ENCODE data around the gene CD200. TPM values are rescaled to one million over a fixed set of nuclear protein-coding genes. Genes with fewer than 3 reads are reported as not detected.

CD200 gene
- total and polyA plus RNA-seq, 2 of the 4 experiments (the other 2 are of a cell fraction), result 1.1 to 1.7 TPM

DNA sequence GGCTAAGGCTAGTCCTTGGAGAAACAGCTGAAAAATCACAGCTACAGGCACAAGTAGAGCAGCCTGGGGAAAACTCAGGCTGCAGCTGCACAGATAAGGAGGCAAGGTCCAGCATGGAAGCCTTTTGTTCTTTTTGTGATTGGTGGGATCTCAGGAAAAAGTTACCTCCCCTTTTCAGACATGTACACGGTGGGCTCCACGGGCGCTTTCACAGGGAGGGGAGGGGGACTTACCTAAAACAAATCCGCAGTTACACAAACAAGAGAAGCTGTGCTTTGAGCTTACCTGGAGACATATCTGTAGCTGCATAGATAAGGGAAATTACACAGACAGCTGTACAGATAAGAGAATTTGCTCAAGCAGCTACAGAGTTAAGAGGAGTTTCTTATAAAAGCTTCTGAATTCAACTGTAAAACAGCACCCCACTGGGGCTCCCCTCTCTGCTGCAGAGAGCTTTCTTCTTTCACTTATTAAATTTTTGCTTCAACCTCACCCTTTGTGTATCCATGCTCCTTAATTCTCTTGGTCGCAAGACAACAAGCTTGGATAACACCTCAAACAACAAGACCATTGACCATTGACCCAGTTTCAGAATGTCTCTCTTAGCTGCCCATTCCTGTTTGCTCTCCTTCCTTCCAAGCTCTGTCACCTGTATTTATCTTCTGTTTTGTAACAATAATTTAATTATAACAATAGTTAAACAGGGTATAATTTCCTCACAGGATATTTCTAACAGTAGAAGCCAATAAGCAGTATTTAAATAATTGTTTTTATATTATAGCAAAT lies 10.9 kb upstream of the CD200 start (continued):
- TF ChIP-seq RFX5 (IDR thresholded peaks at IDR 0.05; ENCODE audit: low read depth, low read length), result no peak

DNA sequence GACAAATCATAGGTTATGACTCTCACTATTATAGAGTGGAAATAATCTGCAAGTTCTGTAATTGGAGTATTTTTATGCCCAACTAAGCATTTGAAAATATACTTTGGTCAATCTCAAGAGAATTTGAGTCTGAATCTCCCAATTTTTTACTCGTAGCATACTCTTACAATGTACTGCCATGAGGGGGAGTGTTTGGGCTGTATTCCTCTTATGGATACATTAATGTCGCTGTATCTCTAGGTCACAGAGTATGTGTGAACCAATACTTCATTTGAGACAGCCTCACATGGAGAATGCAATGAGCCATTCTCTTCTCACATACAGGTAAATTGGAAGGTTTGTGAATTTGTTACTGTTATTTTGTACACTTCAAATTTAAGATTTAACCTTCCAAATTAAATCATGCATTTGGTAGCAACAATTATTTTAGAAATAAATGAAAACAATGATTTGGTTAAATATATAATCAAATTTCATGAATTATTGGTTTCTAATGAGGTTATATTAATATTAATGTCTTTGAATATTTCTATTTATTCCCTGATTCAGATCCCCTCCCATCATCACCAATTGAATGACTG lies 5.5 kb upstream of the CD200 start:
- Histone ChIP-seq H2BK20ac (ENCODE audit: low read depth, low read length) (no peak overlapping the region), H2BK120ac (ENCODE audit: low read depth, low read length) (no peak overlapping the region), H3K36me3 (ENCODE audit: control insufficient read depth, insufficient read depth, low read length) (no peaks in the 10 kb centered on the region), H4K5ac (ENCODE audit: low read depth, low read length) (no peak overlapping the region), H4K20me1 (ENCODE audit: insufficient read depth, low read length) (no peaks in the 10 kb centered on the region), H2AK9ac (replicated peaks; ENCODE audit: low read depth, low read length, poor library complexity) (no peak overlapping the region), H3K23ac (ENCODE audit: low read depth, low read length) (no peak overlapping the region), H4K8ac (ENCODE audit: low read depth in 2 of 2, low read length in 2 of 2) (no peak overlapping the region), H3K4me1 (ENCODE audit: control insufficient read depth, insufficient read depth, low read length) (no peaks in the 10 kb centered on the region), H3K9me3 (ENCODE audit: control insufficient read depth, insufficient read depth, low read length) (no peaks in the 10 kb centered on the region), H3K9me1 (ENCODE audit: insufficient read depth, low read length) (no peaks in the 10 kb centered on the region), H3K14ac (replicated peaks; ENCODE audit: low read depth, low read length) (no peak overlapping the region), H2AK5ac (ENCODE audit: low read depth, low read length) (no peak overlapping the region), H3K9ac (ENCODE audit: low read depth, low read length) (no peak overlapping the region), H3K56ac (ENCODE audit: extremely low read depth, insufficient read depth, low read length) (no peak overlapping the region), H3K4me2 (ENCODE audit: low read depth, low read length) (no peak overlapping the region), H3K27ac (ENCODE audit: insufficient read depth, low read length) (no peak overlapping the region), H3K27me3 (ENCODE audit: control insufficient read depth, insufficient read depth, low read length) (peaks cover 5% of the 10 kb centered on the region; the same call in 1 of the 2 replicates), H3K4ac (ENCODE audit: low read depth, low read length) (no peak overlapping the region), H2AFZ (replicated peaks; ENCODE audit: low read length, poor library complexity) (no peak overlapping the region), H3K4me3 (ENCODE audit: insufficient read depth, low read depth, low read length) (no peak overlapping the region), H3K79me1 (ENCODE audit: low read depth in 1 of 2, low read length in 2 of 2) (no peaks in the 10 kb centered on the region), H2BK5ac (ENCODE audit: low read depth, low read length, poor library complexity, severe bottlenecking) (no peak overlapping the region), H4K91ac (ENCODE audit: insufficient read depth, low read depth, low read length) (no peak overlapping the region), H3K18ac (ENCODE audit: low read depth, low read length) (no peak overlapping the region), H2BK15ac (ENCODE audit: low read depth, low read length) (no peak overlapping the region)
- WGBS, 2 experiments (ENCODE audit: extremely low coverage in 2 of 2, insufficient read length in 1 of 2), result no CpG with 5 or more reads among the region's 2 CpGs
- ChIA-PET CTCF (interaction anchor here (1.0 to 1.2 kb wide), 4 partner anchors 34 to 193 kb away, joined by 3 read pairs; partner anchors contain the start of gene SLC9C1), POLR2A (ENCODE audit: unreplicated experiment) (no interaction called here)
- peak; percentile 91 for ATAC-seq (ENCODE audit: low read depth)
- TF ChIP-seq CHD1 (IDR thresholded peaks at IDR 0.05; ENCODE audit: low read depth, low read length) (no peak), BHLHE40 (IDR thresholded peaks at IDR 0.05; ENCODE audit: low read depth, low read length) (no peak), SMC3 (IDR thresholded peaks at IDR 0.05; ENCODE audit: low read depth, low read length) (peak; percentile 96), RFX5 (IDR thresholded peaks at IDR 0.05; ENCODE audit: low read depth, low read length) (no peak), RAD21 (IDR thresholded peaks at IDR 0.05; ENCODE audit: low read length) (peak; percentile 91)
- TF ChIP-seq, protein P1, sequence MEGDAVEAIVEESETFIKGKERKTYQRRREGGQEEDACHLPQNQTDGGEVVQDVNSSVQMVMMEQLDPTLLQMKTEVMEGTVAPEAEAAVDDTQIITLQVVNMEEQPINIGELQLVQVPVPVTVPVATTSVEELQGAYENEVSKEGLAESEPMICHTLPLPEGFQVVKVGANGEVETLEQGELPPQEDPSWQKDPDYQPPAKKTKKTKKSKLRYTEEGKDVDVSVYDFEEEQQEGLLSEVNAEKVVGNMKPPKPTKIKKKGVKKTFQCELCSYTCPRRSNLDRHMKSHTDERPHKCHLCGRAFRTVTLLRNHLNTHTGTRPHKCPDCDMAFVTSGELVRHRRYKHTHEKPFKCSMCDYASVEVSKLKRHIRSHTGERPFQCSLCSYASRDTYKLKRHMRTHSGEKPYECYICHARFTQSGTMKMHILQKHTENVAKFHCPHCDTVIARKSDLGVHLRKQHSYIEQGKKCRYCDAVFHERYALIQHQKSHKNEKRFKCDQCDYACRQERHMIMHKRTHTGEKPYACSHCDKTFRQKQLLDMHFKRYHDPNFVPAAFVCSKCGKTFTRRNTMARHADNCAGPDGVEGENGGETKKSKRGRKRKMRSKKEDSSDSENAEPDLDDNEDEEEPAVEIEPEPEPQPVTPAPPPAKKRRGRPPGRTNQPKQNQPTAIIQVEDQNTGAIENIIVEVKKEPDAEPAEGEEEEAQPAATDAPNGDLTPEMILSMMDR (conservative IDR thresholded peaks at IDR 0.05; ENCODE audit: low read depth, low read length), result peak; percentile 91
- peak; percentile 68 for DNase-seq
- BruUV-seq (replicated peaks), result no TSS peak
- dilution Hi-C loops (cut with HindIII; ENCODE audit: low sequenced_read_pairs, unreplicated experiment) (no loop called here), in situ Hi-C loops (cut with MboI; ENCODE audit: low sequenced_read_pairs) (no loop called here), intact Hi-C loops (cut with micrococcal nuclease) (loop anchor here (1.0 to 2.0 kb wide), 3 partner anchors 110 to 215 kb away; no protein-coding TSS in a partner anchor)

Data from IMR-90 (cell line).